GM18507 (cell line): ENCODE data around the gene SNX30.

ENCODE experiments used
- DNase-seq: peaks from one replicate; pipeline ENCODE4 v3.0.0; 2011; ENCODE audit warnings: low read depth; ENCODE audit not compliant: insufficient read length; ENCODE audit errors: extremely low spot score
- FAIRE-seq: peaks from 2 replicates; lab custom pipeline; 2011; peaks lifted over from hg19 to GRCh38; lab: Jason Lieb, UNC

Gene SNX30

GRCh38 chr9:112774006-112774996, 23.7 kb downstream of the SNX30 start:
- FAIRE-seq (peak; percentile 62), DNase-seq (no peak)

- FAIRE-seq = no peak
- no peak for DNase-seq
These were observed 27.4 kb downstream of the SNX30 start for GRCh38 chr9:112777914-112778313.

- no peak for DNase-seq
These were observed 30.0 kb downstream of the SNX30 start for GRCh38 chr9:112780450-112781036.

GRCh38 chr9:112782218-112782617, 31.7 kb downstream of the SNX30 start:
- DNase-seq = no peak
- FAIRE-seq = no peak

More at GRCh38 chr9:112780450-112781036, 30.0 kb downstream of the SNX30 start:
- no peak for FAIRE-seq

GRCh38 chr9:112783551-112783954, 33.0 kb downstream of the SNX30 start:
- DNase-seq (no peak), FAIRE-seq (no peak)

GRCh38 chr9:112784020-112784785, 33.6 kb downstream of the SNX30 start:
- FAIRE-seq (no peak), DNase-seq (no peak)

GRCh38 chr9:112785986-112786385, 35.4 kb downstream of the SNX30 start:
- FAIRE-seq = no peak
- DNase-seq = no peak

- FAIRE-seq = no peak
These were observed 36.4 kb downstream of the SNX30 start for GRCh38 chr9:112786829-112787520.

GRCh38 chr9:112787978-112788377, 37.4 kb downstream of the SNX30 start:
- FAIRE-seq = no peak
- DNase-seq = no peak

More at GRCh38 chr9:112786829-112787520, 36.4 kb downstream of the SNX30 start:
- no peak for DNase-seq

GRCh38 chr9:112789473-112789872, 38.9 kb downstream of the SNX30 start:
- no peak for DNase-seq
- no peak for FAIRE-seq

- FAIRE-seq (no peak), DNase-seq (no peak)
These were observed 39.6 kb downstream of the SNX30 start for GRCh38 chr9:112789891-112790774.

GRCh38 chr9:112792670-112793069, 42.1 kb downstream of the SNX30 start:
- DNase-seq (no peak), FAIRE-seq (no peak)

- FAIRE-seq (peak; percentile 76), DNase-seq (peak; percentile 33)
These were observed 42.8 kb downstream of the SNX30 start for GRCh38 chr9:112793213-112793810.

- DNase-seq = no peak
- no peak for FAIRE-seq
These were observed 44.2 kb downstream of the SNX30 start for GRCh38 chr9:112794731-112795130.

GRCh38 chr9:112795921-112796320, 45.4 kb downstream of the SNX30 start:
- DNase-seq = no peak
- no peak for FAIRE-seq

- no peak for FAIRE-seq
- no peak for DNase-seq
These were observed 45.9 kb downstream of the SNX30 start for GRCh38 chr9:112796485-112796884.

GRCh38 chr9:112809351-112809848, 58.8 kb downstream of the SNX30 start:
- FAIRE-seq (peak; percentile 99), DNase-seq (peak; percentile 73)

GRCh38 chr9:112809906-112810305, 59.3 kb downstream of the SNX30 start:
- FAIRE-seq (no peak), DNase-seq (no peak)
